ENCODE measurements around the gene IGFBP6.

GRCh38 chr12:53082637-53083175, 14.8 kb upstream of the IGFBP6 start:
- TF ChIP-seq CTCF (IDR thresholded peaks at IDR 0.05): no peak
- TF ChIP-seq ZFX (IDR thresholded peaks at IDR 0.05; ENCODE audit: borderline replicate concordance): no peak

Measured in 22Rv1 (cell line).